ENCODE measurements around the gene PCDH9.

GRCh38 chr13:67036699-67037457 lies 193.3 kb downstream of the PCDH9 start:
- no peak for TF ChIP-seq CTCF (conservative IDR thresholded peaks at IDR 0.05; ENCODE audit: low read depth in 2 of 2)
- TF ChIP-seq ZNF462 (CRISPR knock-in tag; IDR thresholded peaks at IDR 0.05) = no peak

All from GM23338 (cell line).